ENCODE results near the gene MBNL3. TPM values are rescaled to one million over a fixed set of nuclear protein-coding genes. Genes with fewer than 3 reads are reported as not detected.

The MBNL3 gene
- total RNA-seq, 1 experiment from 2014 or later: 17.7 TPM

- no peak for DNase-seq (ENCODE audit: unreplicated experiment)
- H3K27ac Mint-ChIP-seq (ENCODE audit: low read depth, unreplicated experiment): no peak overlapping the region
- H3K4me3 Mint-ChIP-seq (ENCODE audit: unreplicated experiment): no peak overlapping the region
- TF ChIP-seq, protein P1, sequence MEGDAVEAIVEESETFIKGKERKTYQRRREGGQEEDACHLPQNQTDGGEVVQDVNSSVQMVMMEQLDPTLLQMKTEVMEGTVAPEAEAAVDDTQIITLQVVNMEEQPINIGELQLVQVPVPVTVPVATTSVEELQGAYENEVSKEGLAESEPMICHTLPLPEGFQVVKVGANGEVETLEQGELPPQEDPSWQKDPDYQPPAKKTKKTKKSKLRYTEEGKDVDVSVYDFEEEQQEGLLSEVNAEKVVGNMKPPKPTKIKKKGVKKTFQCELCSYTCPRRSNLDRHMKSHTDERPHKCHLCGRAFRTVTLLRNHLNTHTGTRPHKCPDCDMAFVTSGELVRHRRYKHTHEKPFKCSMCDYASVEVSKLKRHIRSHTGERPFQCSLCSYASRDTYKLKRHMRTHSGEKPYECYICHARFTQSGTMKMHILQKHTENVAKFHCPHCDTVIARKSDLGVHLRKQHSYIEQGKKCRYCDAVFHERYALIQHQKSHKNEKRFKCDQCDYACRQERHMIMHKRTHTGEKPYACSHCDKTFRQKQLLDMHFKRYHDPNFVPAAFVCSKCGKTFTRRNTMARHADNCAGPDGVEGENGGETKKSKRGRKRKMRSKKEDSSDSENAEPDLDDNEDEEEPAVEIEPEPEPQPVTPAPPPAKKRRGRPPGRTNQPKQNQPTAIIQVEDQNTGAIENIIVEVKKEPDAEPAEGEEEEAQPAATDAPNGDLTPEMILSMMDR (IDR thresholded peaks at IDR 0.05; ENCODE audit: unreplicated experiment): no peak
- no peaks in the 10 kb centered on the region for H3K9me3 Mint-ChIP-seq (ENCODE audit: unreplicated experiment)
- peaks cover 31% of the 10 kb centered on the region for H3K27me3 Mint-ChIP-seq (ENCODE audit: insufficient read depth, unreplicated experiment)
- BruUV-seq (replicated peaks): no TSS peak
- no peaks in the 10 kb centered on the region for H3K36me3 Mint-ChIP-seq (ENCODE audit: insufficient read depth, unreplicated experiment)
- intact Hi-C loops (cut with micrococcal nuclease): no loop called here
- ChIA-PET CTCF (interaction anchor here (1.2 kb wide), 1 partner anchor 221 kb away, joined by 5 read pairs; no protein-coding TSS in a partner anchor), POLR2A (interaction anchor here (0.6 kb wide), 2 partner anchors 9 to 696 kb away, joined by 3 read pairs; no protein-coding TSS in a partner anchor)
- no peaks in the 10 kb centered on the region for H3K4me1 Mint-ChIP-seq (ENCODE audit: insufficient read depth, unreplicated experiment)
Measured at GRCh38 chrX:132393485-132393884, 95.4 kb downstream of the MBNL3 start.

DNA sequence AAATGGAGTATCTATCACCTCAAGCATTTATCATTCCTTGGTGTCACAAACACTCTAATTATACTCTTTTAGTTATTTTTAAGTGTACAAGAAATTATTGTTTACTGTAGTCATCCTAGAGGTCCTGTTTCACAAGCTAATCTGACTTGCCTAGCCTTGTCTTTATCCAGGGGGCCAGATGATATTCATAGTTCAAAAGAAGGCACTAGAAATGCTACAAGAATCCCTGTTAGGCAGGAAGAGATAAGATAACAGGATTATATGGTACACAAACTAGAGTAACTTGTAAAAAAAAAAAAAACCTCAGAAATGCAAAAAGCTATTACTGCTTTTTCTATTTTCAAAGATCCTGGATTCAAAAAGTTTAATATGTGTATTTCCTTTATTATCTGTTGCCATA lies 95.8 kb downstream of the MBNL3 start:
- H3K4me1 Mint-ChIP-seq (ENCODE audit: insufficient read depth, unreplicated experiment): no peaks in the 10 kb centered on the region
- intact Hi-C loops (cut with micrococcal nuclease): no loop called here
- no peaks in the 10 kb centered on the region for H3K36me3 Mint-ChIP-seq (ENCODE audit: insufficient read depth, unreplicated experiment)
- H3K9me3 Mint-ChIP-seq (ENCODE audit: unreplicated experiment): no peaks in the 10 kb centered on the region
- TF ChIP-seq, protein P1 (IDR thresholded peaks at IDR 0.05; ENCODE audit: unreplicated experiment): no peak
- no peak for DNase-seq (ENCODE audit: unreplicated experiment)
- H3K27me3 Mint-ChIP-seq (ENCODE audit: insufficient read depth, unreplicated experiment): peaks cover 31% of the 10 kb centered on the region
- POLR2A ChIA-PET: interaction anchor here (0.6 kb wide), 1 partner anchor 10 kb away, joined by 3 read pairs; no protein-coding TSS in a partner anchor
- H3K27ac Mint-ChIP-seq (ENCODE audit: low read depth, unreplicated experiment): no peak overlapping the region
- no TSS peak for BruUV-seq (replicated peaks)
- CTCF ChIA-PET: interaction anchor here (1.2 kb wide), 1 partner anchor 222 kb away, joined by 5 read pairs; no protein-coding TSS in a partner anchor
- H3K4me3 Mint-ChIP-seq (ENCODE audit: unreplicated experiment): no peak overlapping the region

DNA sequence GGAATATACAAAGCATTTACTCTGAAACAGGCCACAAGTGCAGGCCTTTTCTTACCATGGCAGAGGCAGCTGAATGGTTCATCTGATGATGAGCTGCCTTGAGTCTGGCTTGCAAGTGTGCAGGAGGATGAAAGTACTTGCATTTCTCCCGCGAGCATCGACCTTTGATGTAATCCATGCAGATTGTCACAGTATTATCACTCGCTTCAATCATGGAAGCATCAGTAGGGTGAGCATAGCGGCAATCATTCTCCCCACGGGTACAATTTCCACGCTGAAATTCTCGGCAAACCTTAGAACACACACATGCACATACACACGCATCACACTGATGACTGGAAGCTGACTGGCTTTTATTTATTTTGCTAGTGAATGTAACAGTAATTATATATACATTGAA lies 98.0 kb downstream of the MBNL3 start:
- CTCF ChIA-PET: interaction anchor here (0.5 kb wide), 1 partner anchor 21 kb away, joined by 3 read pairs; no protein-coding TSS in a partner anchor
- H3K36me3 Mint-ChIP-seq (ENCODE audit: insufficient read depth, unreplicated experiment): no peaks in the 10 kb centered on the region
- H3K4me1 Mint-ChIP-seq (ENCODE audit: insufficient read depth, unreplicated experiment): no peaks in the 10 kb centered on the region
- no peak overlapping the region for H3K4me3 Mint-ChIP-seq (ENCODE audit: unreplicated experiment)
- POLR2A ChIA-PET: no interaction called here
- no peaks in the 10 kb centered on the region for H3K9me3 Mint-ChIP-seq (ENCODE audit: unreplicated experiment)
- TF ChIP-seq, protein P1 (IDR thresholded peaks at IDR 0.05; ENCODE audit: unreplicated experiment): no peak
- no TSS peak for BruUV-seq (replicated peaks)
- H3K27ac Mint-ChIP-seq (ENCODE audit: low read depth, unreplicated experiment): no peak overlapping the region
- H3K27me3 Mint-ChIP-seq (ENCODE audit: insufficient read depth, unreplicated experiment): peaks cover 33% of the 10 kb centered on the region
- intact Hi-C loops (cut with micrococcal nuclease): no loop called here
- DNase-seq (ENCODE audit: unreplicated experiment): no peak

DNA sequence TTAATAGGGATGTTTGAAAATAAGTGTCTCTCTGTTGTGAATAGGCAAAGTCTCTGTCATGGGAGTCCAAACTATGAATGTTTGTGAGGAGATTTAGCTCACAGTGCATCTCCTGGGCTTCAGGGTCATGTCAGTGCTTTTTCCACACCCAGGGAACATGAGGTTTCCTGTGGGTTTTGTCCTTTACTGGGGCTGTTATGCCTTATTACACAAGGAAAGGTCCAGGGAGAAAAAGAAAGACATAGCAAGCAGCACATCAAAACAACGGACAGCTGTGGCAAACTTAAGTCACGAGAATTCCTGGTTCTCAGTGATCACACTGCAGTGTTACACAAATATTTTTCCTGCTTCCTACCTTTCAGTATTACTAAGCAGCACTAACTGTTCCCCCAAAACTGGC lies 99.4 kb downstream of the MBNL3 start:
- no peak for DNase-seq (ENCODE audit: unreplicated experiment)
- no peak overlapping the region for H3K4me3 Mint-ChIP-seq (ENCODE audit: unreplicated experiment)
- H3K27me3 Mint-ChIP-seq (ENCODE audit: insufficient read depth, unreplicated experiment): peaks cover 24% of the 10 kb centered on the region
- H3K36me3 Mint-ChIP-seq (ENCODE audit: insufficient read depth, unreplicated experiment): no peaks in the 10 kb centered on the region
- ChIA-PET CTCF (no interaction called here), POLR2A (no interaction called here)
- no peaks in the 10 kb centered on the region for H3K9me3 Mint-ChIP-seq (ENCODE audit: unreplicated experiment)
- TF ChIP-seq, protein P1 (IDR thresholded peaks at IDR 0.05; ENCODE audit: unreplicated experiment): no peak
- H3K27ac Mint-ChIP-seq (ENCODE audit: low read depth, unreplicated experiment): no peak overlapping the region
- intact Hi-C loops (cut with micrococcal nuclease): no loop called here
- H3K4me1 Mint-ChIP-seq (ENCODE audit: insufficient read depth, unreplicated experiment): no peaks in the 10 kb centered on the region
- no TSS peak for BruUV-seq (replicated peaks)
